GM18505 (cell line): Measurements from ENCODE around the gene INSIG2.
A peak's percentile ranks its signal among the peaks of the same experiment; 100 is the strongest.

ENCODE experiments used
- ATAC-seq: cut with Tn5 transposase; IDR thresholded peaks from one replicate; pipeline ENCODE4 v1.9.1; 2021; ENCODE audit not compliant: unreplicated experiment
- POLR2A ChIP-seq: IDR thresholded peaks from 4 replicates; pipeline ENCODE4 v1.6.1; 2011; ENCODE audit warnings: borderline replicate concordance; ENCODE audit not compliant: insufficient read depth, insufficient read length; ENCODE audit errors: extremely low read depth

Gene INSIG2

GRCh38 chr2:118052474-118052873 lies 35.8 kb upstream of the INSIG2 start:
- no peak for ATAC-seq
- no peak for TF ChIP-seq POLR2A

DNA sequence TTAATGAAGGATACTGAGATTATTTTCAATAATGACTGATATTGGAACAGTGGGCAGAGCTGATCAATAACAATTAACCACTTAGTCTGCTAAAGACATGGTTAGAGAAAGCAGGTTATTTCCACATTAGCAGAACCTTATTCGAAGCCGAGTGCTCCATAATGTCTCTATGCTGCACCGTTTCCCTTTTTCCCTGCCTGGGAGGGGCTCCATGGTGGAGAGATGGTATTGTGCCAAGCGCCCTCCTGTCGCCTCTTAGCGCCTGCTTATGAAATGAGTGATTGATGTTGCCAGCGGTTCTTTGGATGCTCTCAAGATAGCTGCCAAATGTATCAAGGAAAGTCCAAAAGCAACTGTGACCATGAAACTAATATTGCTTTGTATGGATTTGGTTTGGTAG lies 34.6 kb upstream of the INSIG2 start:
- no peak for ATAC-seq
- TF ChIP-seq POLR2A = no peak

- no peak for TF ChIP-seq POLR2A
- no peak for ATAC-seq
Observed at GRCh38 chr2:118054213-118055008, 33.9 kb upstream of the INSIG2 start.

- TF ChIP-seq POLR2A = no peak
- peak; percentile 78 for ATAC-seq
Observed at GRCh38 chr2:118055512-118056164, 32.6 kb upstream of the INSIG2 start.

DNA sequence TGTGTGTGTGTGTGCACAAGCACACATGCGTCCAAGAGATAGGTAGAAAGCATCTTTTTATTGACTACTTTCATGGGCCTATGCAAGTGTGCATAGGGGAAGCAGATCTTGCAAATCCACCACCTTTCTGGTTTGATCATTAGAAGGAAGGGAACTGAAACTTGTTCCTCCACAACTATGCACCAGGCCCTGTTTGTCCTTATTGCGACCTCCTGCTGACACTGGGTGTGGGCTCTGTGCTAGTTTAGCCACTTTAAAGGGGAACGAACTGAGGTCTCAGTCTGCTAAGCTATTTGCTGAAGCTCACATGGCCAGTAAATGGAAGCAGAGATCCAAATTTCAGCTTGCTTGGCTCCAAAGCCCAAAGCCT lies 32.1 kb upstream of the INSIG2 start:
- TF ChIP-seq POLR2A = peak; percentile 17
- ATAC-seq = peak; percentile 83

GRCh38 chr2:118056801-118057200 lies 31.5 kb upstream of the INSIG2 start:
- no peak for TF ChIP-seq POLR2A
- no peak for ATAC-seq

- ATAC-seq = no peak
Observed at GRCh38 chr2:118058951-118059350, 29.3 kb upstream of the INSIG2 start.

GRCh38 chr2:118059919-118060478 lies 28.3 kb upstream of the INSIG2 start:
- no peak for TF ChIP-seq POLR2A
- no peak for ATAC-seq

More at GRCh38 chr2:118058951-118059350, 29.3 kb upstream of the INSIG2 start:
- no peak for TF ChIP-seq POLR2A

GRCh38 chr2:118061135-118061955 lies 26.9 kb upstream of the INSIG2 start:
- peak; percentile 74 for ATAC-seq
- no peak for TF ChIP-seq POLR2A

GRCh38 chr2:118062048-118062447 lies 26.2 kb upstream of the INSIG2 start:
- no peak for ATAC-seq
- TF ChIP-seq POLR2A = no peak

DNA sequence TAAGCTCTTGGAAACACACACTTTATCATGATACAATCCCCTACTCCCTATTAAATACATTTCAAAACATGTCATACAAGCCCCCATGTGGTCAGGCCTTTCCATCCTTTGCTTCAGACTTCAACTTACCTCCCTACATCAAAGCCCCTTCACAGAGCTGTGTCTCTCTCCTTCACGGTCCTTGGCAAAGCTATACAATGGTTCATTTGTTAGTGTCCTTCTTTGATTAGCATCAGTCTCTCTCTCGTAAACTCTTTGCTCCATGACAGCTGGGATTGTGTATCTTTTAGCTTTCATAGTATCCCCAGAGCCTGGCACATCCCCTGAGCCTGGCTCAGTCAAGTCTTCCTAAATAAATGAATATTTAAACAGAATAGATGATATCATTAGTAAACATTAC lies 25.6 kb upstream of the INSIG2 start:
- TF ChIP-seq POLR2A = no peak
- ATAC-seq = no peak

DNA sequence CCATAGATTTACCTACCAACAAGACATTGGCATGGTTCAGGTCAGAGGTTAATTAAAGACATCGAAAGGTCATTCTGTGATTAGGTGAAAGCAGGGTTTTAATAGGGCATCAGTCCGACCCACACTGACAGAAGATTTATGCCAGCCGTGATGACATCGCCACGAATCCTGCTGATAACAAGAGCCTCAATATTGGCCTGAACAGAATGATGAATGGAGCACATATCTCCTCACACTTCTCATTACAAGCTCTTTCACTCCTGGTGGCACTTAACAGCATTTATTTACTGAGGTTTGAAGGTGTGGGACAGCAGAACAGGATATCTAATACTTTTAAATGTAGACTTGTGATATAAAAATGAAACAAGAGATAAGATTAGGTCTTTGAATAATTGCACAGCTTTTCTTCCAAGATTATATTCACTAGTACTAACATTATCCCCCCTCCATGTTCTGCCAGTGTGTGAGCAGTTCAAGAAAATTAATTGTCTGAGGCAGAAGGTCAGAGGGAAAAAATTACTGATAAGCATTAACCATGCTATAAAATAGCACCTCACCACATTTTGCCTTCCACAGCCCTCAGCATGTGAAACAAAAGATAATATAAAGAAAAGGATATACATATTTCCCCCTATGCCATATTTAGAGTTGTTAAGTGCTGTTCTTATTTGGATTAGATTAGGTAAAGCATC lies 23.1 kb upstream of the INSIG2 start:
- no peak for ATAC-seq

More for the DNA sequence above, 23.1 kb upstream of the INSIG2 start:
- TF ChIP-seq POLR2A = no peak
